NB4 (cell line): ENCODE measurements around the gene CLBA1.
"Not testable (repeated sequence)": the region's sequence is repeated elsewhere in the genome, so short reads cannot be mapped to it uniquely, and the experiment has no call there.

ENCODE experiments used
- DNase-seq: peaks from one replicate; pipeline ENCODE4 v3.0.0; 2010; ENCODE audit warnings: low read depth
- H3K4me3 ChIP-seq: one replicate; pipeline ENCODE4 v1.5.1; 2011; ENCODE audit warnings: mild to moderate bottlenecking, low read depth, low read length, moderate library complexity
- CTCF ChIP-seq: IDR thresholded peaks from one replicate; pipeline ENCODE4 v1.5.1; 2012; ENCODE audit warnings: low read depth, low read length
- MAX ChIP-seq: IDR thresholded peaks from 2 replicates; pipeline ENCODE4 v1.6.1; 2011; ENCODE audit warnings: low read depth, low read length
- MYC ChIP-seq: IDR thresholded peaks from 2 replicates; pipeline ENCODE4 v1.6.1; 2011; ENCODE audit warnings: low read depth, low read length
- POLR2A ChIP-seq: IDR thresholded peaks from 2 replicates; pipeline ENCODE4 v1.6.1; 2011; ENCODE audit warnings: mild to moderate bottlenecking; ENCODE audit not compliant: insufficient read length; ENCODE audit errors: extremely low read depth

CLBA1 gene

GRCh38 chr14:105028251-105028927, 42.8 kb downstream of the CLBA1 start:
- DNase-seq, result no peak

GRCh38 chr14:105029402-105029801, 43.8 kb downstream of the CLBA1 start:
- no peak overlapping the region for H3K4me3 ChIP-seq
- no peak for DNase-seq
- TF ChIP-seq MYC, result no peak
- TF ChIP-seq CTCF, result no peak
- TF ChIP-seq MAX, result no peak
- TF ChIP-seq POLR2A, result no peak

More at GRCh38 chr14:105028251-105028927, 42.8 kb downstream of the CLBA1 start:
- H3K4me3 ChIP-seq, result no peak overlapping the region
- TF ChIP-seq POLR2A (no peak), MYC (no peak), CTCF (no peak), MAX (no peak)

- DNase-seq, result no peak
- TF ChIP-seq POLR2A (no peak), CTCF (no peak), MAX (no peak), MYC (no peak)
- no peak overlapping the region for H3K4me3 ChIP-seq
Observed at GRCh38 chr14:105030194-105030593, 44.6 kb downstream of the CLBA1 start.

- no peak for TF ChIP-seq POLR2A
- no peak for TF ChIP-seq MAX
- TF ChIP-seq CTCF, result no peak
- no peak for TF ChIP-seq MYC
- no peak for DNase-seq
Observed at GRCh38 chr14:105030836-105031396, 45.3 kb downstream of the CLBA1 start.

GRCh38 chr14:105032451-105032901, 46.9 kb downstream of the CLBA1 start:
- not testable (repeated sequence) for DNase-seq, H3K4me3 ChIP-seq

More at GRCh38 chr14:105030836-105031396, 45.3 kb downstream of the CLBA1 start:
- H3K4me3 ChIP-seq, result no peak overlapping the region

- not testable (repeated sequence) for H3K4me3 ChIP-seq, DNase-seq
Observed at GRCh38 chr14:105033412-105033900, 47.9 kb downstream of the CLBA1 start.
